ENCODE results near the gene EPM2A.

Gene EPM2A

DNA sequence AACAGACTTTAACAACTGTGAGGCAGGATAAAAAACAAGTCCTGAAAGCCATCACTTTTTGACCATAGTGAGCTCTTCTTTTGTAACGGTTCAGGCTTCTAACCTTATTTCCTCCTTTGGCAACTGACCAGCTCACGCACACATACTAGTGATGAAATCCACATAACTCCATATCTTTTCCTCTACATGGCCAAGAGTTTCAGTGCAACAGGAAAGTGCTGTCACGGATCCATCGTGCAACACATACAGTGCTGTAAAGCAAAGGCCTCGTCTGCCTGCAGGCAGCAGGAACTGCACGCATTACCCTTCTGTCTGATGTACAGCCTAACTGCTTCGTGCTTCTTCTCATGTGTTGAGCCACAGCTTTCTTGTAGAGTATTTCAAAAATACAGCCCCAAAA is 108.5 kb downstream of the EPM2A start:
- H3K4me3 ChIP-seq (ENCODE audit: low read length): no peak overlapping the region
- no peak for DNase-seq (ENCODE audit: low read depth, low spot score)

DNA sequence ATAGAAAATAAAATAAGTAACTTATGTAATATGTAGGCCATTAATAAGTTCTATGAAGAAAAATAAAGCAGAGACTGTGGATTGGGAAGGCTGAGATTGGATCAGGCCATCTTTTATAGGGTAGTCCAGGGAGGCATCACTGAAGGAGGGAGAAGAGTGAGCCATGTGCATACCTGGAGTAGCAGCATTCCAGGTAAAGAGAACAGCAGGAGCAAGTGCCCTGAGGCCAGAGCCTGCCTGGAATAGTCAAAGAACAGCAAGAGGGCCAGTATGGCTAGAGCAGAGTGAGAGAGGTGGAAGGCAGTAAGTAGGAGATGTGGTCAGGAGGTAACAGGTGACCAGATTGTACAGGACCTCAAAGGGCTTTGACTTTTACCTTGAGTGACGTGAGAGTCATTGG is 112.1 kb downstream of the EPM2A start:
- H3K4me3 ChIP-seq (ENCODE audit: low read length): no peak overlapping the region
- no peak for DNase-seq (ENCODE audit: low read depth, low spot score)

DNA sequence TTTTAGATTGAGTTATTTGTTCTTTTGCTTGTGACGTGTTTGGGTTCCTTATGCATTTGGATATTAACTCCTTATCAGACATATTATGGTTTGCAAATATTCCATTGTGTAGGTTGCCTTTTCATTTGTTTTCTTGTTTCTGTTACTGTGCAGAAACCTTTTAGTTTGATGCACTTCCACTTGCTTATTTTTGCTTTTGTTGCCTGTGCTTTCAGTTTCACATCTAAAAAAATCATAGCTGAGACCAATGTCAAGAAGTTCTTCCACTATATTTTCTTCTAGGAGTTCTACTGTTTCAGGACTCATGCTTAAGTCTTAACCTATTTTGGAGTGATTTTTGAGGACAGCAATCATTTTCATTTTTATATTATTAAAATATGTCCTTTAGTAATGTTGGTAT is 113.5 kb downstream of the EPM2A start:
- no peak for DNase-seq (ENCODE audit: low read depth, low spot score)
- no peak overlapping the region for H3K4me3 ChIP-seq (ENCODE audit: low read length)

DNA sequence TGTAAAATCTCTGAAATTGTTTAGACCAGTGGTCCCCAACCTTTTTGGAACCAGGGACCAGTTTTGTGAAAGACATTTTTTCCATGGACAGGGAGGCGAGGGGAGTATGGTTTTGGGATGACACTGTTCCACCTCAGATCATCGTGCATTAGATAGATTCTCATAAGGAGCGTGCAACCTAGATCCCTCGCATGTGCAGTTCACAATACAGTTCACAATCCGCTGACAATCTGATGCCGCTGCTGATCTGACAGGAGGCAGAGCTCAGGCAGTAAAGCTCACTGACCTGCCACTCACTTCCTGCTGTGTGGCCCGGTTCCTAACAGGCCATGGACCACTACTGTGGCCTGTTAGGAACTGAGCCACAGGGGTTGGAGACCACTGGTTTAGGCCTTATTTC is 115.2 kb downstream of the EPM2A start:
- no peak overlapping the region for H3K4me3 ChIP-seq (ENCODE audit: low read length)
- no peak for DNase-seq (ENCODE audit: low read depth, low spot score)

DNA sequence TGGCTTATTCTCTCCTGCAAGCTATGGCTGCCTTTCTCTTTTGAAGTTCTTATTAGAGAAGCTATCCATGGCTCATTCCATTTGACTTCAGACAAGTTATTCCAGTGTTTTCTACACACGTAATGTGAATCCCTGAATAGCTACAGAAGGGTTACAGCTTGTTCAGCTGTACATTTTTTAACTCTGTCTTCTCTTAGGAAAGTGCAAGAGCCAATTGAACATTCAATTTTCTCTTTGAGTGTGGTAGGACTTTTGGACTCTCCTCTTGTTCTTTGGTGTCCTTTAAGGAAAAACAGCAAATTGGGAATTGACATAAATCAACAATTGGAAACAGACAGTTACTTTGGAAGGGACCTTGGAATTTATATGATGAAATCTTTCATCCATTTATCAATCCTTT is 125.8 kb downstream of the EPM2A start:
- no peak overlapping the region for H3K4me3 ChIP-seq (ENCODE audit: low read length)
- DNase-seq (ENCODE audit: low read depth, low spot score): no peak

DNA sequence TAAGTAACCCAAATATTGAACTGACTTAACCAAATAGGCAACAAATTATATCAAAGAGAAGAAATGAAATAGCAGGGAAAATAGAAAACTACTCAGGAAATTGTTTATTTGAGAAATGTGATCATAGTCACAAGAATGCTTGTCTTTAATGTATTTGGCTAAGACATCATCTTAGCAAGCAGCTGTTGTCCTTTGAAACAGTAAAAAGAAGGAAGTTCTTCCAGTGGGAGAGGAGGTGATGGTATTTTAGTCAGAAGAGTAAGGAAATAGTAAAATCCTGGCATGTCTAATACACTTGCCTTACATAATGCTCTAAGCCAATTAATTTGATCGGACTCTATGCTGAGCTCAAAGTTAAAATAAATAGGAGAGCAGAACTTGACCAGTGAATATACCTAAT is 126.5 kb downstream of the EPM2A start:
- no peak overlapping the region for H3K4me3 ChIP-seq (ENCODE audit: low read length)
- no peak for DNase-seq (ENCODE audit: low read depth, low spot score)

DNA sequence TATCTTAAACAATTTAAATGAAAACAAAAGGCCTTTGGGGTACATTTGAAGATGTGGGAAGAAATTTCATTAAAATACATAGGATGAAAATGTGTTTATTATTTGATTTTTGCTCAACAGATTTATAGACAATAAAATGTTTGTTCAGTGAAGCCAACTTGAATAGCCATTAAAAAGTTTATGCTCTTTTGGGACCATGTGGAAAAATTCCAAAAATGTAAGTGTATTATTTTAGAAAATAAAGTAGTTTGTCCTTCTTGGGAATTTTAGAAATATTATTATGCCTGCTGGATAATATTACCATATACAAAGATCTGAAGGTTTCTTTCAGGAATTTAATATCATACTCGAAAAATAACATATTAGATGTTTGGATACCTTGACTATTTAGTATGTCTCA is 131.3 kb downstream of the EPM2A start:
- no peak for DNase-seq (ENCODE audit: low read depth, low spot score)

DNA sequence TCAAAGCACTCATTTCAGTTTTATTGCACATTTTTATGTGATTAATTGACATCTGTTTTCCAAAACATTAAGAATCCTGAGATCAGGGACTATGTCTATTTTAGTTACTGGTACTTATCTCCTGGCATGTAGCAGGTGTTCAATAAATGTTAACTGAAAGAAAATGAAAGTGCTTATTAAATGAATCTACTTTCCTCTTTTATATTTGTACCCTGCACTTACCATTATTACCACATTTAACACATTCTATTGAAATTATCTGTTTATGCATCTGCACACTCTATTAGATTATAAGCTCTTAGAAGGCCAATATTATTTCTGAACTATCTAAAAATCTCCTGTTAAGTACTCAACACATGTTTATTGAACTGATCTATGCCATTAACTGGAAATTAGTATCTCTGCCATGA is 131.9 kb downstream of the EPM2A start:
- DNase-seq (ENCODE audit: low read depth, low spot score): no peak
- H3K4me3 ChIP-seq (ENCODE audit: low read length): no peak overlapping the region

More for the DNA sequence above, 131.3 kb downstream of the EPM2A start:
- no peak overlapping the region for H3K4me3 ChIP-seq (ENCODE audit: low read length)

DNA sequence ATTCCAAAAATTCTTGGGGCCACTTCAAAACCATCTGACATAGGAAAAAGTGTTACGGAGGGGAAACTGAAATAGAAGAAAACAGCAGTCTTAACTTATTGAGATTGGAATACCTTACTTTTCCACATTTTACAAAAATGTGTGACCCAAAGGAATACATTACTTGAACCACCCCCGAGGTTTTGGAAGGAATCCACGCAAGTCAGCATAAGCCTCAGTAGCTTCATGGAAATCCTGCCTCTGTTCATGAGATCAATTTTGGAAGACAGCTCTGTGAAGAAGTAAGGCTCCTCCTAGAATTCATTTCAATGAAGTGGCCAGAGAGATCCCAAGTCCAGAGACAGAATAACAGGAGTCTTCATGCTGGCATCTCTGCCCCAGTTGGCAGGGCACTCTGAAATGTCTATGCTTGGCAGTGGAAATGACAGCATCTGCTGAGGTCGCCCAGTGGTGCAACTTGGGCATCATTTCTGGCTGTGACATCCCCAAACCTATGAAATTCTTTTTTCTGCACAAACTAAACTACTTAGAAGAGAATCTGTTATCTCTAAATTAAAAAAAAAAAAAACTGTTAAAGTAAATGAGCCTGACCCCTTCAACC is 132.5 kb downstream of the EPM2A start:
- DNase-seq (ENCODE audit: low read depth, low spot score): no peak
- no peak overlapping the region for H3K4me3 ChIP-seq (ENCODE audit: low read length)

DNA sequence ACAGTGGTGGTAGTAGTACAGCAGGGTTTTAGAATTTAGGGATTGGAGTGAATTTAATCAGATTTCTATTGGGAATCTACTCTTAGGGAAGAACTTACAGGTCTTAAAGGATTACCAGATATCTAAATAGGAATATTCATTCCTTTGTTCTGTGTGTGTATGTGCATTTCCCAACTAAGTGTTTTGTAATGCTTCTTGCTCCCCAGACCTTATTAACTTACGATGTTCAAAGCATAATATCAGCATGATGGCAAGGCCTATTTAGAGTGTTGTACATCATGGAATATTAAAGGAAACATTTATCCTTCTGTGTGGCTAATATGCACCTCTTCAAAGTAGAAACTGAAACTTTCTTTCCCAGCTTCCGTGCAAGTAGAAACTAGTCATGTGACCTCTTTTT is 133.9 kb downstream of the EPM2A start:
- no peak overlapping the region for H3K4me3 ChIP-seq (ENCODE audit: low read length)
- DNase-seq (ENCODE audit: low read depth, low spot score): no peak

DNA sequence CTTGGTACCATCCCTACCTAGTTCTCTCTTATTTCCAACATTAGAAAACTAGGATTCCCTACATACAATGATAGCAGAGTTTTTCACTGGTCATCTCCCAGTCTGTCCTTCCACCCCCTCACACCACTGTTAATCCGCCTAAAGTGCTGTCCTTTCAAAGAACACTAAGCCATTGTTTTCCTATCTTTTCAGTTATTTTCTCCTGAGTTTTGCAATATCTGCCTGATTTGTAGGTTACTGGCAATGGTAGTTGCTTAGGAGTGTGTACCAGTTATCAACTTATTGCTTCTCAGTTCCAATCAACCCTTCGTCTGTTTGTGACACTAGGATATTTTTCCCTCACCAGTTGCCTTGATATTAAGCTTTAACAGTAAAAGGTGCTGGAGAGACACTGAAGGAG is 135.0 kb downstream of the EPM2A start:
- H3K4me3 ChIP-seq (ENCODE audit: low read length): no peak overlapping the region
- no peak for DNase-seq (ENCODE audit: low read depth, low spot score)

DNA sequence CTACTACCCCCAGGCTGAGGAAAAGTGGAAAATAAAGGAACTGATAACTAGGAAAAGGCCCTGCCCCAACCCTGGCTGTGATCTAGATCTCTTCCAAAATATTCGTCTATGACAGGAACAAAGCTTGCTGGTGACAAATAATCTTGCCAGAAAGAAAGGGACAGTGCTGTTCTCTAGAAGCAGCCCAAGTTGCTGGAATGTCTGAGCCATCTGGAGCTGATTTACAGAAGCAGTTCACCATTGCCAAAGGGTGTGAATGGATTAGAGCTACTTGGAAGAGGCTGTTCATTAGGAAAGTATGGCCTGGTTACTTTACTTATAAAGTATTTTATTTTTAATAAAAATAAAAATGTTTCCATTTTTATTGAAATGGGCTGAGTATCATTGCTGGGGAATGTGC is 146.3 kb downstream of the EPM2A start:
- DNase-seq (ENCODE audit: low read depth, low spot score): no peak
- no peak overlapping the region for H3K4me3 ChIP-seq (ENCODE audit: low read length)

DNA sequence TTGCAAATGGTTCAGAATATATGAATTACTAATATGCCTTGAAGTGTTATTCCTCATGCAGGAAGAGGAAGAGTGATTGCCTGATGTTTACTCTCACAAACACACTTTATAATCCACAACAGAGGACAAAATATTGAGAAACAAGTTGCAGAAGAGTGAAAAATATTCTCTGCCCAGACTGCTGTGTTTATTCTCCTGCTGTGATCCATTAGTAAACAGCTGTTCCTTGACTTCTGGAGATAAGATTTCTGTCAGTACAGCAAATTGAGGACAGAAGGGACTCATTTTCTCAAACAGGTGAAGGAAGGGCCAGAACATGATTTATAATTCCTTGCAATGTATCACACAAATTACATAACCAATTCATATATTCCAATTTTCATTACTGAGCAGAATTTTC is 148.0 kb downstream of the EPM2A start:
- H3K4me3 ChIP-seq (ENCODE audit: low read length): no peak overlapping the region
- DNase-seq (ENCODE audit: low read depth, low spot score): no peak

DNA sequence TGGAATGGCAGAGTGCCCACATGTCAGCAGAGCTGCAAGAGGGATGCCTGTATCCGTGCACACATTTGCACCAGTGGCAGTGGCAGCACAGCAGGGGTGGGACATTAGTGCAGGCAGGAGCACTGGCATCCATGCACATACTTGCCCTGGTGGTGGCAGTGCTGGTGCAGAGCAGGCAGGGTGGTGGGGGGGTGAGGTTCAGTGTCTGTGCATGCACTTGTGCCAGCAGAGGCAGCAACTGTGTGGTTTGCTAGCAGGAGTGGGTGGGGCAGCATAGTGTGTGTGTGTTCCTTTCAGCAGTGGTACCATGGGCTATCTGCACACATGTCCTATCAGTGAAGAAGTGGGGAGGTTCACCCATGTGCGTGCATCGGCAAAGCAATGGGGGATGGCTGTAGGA is 151.6 kb downstream of the EPM2A start:
- no peak overlapping the region for H3K4me3 ChIP-seq (ENCODE audit: low read length)
- DNase-seq (ENCODE audit: low read depth, low spot score): no peak
